Measurements from ENCODE around the gene PPP1CA.

GRCh38 chr11:67442504-67443404, 41.1 kb upstream of the PPP1CA start:
- TF ChIP-seq EZH2 (IDR thresholded peaks at IDR 0.05) (no peak), POLR2AphosphoS5 (IDR thresholded peaks at IDR 0.05; ENCODE audit: borderline replicate concordance, low read depth, low read length) (no peak)
